Naive thymus-derived CD8-positive, alpha-beta T cell (primary cell): ENCODE results near the gene LSM3. TPM values are rescaled to one million over a fixed set of nuclear protein-coding genes. Genes with fewer than 3 reads are reported as not detected.
A peak's percentile ranks its signal among the peaks of the same experiment; 100 is the strongest.

ENCODE experiments used
- ATAC-seq, 2 donors: fragments of 150-1000 bp; cut with Tn5 transposase in 1 of 2; sonication (Bioruptor Pico), chemical (Tn5 transposase) in 1 of 2; 1 replicate in 1 of 2; 2 replicates in 1 of 2; pipeline ENCODE4 v1.10.0; 2021; ENCODE audit warnings: mild to moderate bottlenecking in 2 of 2, moderate library complexity in 2 of 2
- POLR2A ChIA-PET: fragments of 350-600 bp; sonication (Branson Sonifier 250); formaldehyde crosslinking; loops from one replicate; lab custom pipeline; 2021; ENCODE audit warnings: antibody characterized with exemption; lab: Charles Lee
- DNase-seq, 10 donors: peaks; one replicate each; pipeline versions ENCODE4 v3.0.0 to v3.0.0-alpha.2; 2020 to 2022
- H3K27ac Mint-ChIP-seq, 10 donors: one replicate each; pipeline ENCODE4 v1.8.0; 2020 to 2022; ENCODE audit warnings: mild to moderate bottlenecking in 10 of 10, mixed read lengths in 10 of 10, moderate library complexity in 4 of 10, inconsistent platforms in 1 of 10
- H3K27me3 Mint-ChIP-seq, 5 donors: one replicate each; pipeline ENCODE4 v1.8.0; 2021 to 2022; ENCODE audit warnings: mixed read lengths in 5 of 5
- H3K36me3 Mint-ChIP-seq, 3 donors: one replicate each; pipeline ENCODE4 v1.8.0; 2020 to 2022; ENCODE audit warnings: mixed read lengths in 3 of 3, mild to moderate bottlenecking in 2 of 3, inconsistent platforms in 1 of 3
- H3K4me1 Mint-ChIP-seq, 4 donors: one replicate each; pipeline ENCODE4 v1.8.0; 2021 to 2022; ENCODE audit warnings: mixed read lengths in 4 of 4
- H3K4me3 Mint-ChIP-seq, 10 donors: one replicate each; pipeline ENCODE4 v1.8.0; 2020 to 2022; ENCODE audit warnings: mild to moderate bottlenecking in 10 of 10, mixed read lengths in 10 of 10, moderate library complexity in 6 of 10, inconsistent platforms in 1 of 10
- H3K9me3 Mint-ChIP-seq, 9 donors: one replicate each; pipeline ENCODE4 v1.8.0; 2020 to 2022; ENCODE audit warnings: mixed read lengths in 9 of 9, mild to moderate bottlenecking in 3 of 9, inconsistent platforms in 1 of 9, moderate library complexity in 1 of 9
- polyA plus RNA-seq, 3 donors: library from polyadenylated mRNA; unstranded; fragments of 300-500 nt; fragmentation: Illumina TruSeq; gene quantifications; one replicate each; pipeline ENCODE4 v1.2.3, GENCODE V29; 2021
- total RNA-seq, 8 experiments: library from RNA in 2 of 8; stranded (reverse) in 2 of 8; gene quantifications; one replicate each; pipeline ENCODE4 v1.2.3 and lab custom pipeline; 2021 to 2026

Gene LSM3
- 10 to 100 TPM; 10.4 to 11.6 TPM for total RNA-seq
- 10 to 100 TPM; 20.8 to 26.5 (median 24.8) TPM for polyA plus RNA-seq
- 20.7 to 54.3 (median 29.6) reads per million in 6 experiments for total RNA-seq (lab: John Stamatoyannopoulos, UW)

DNA sequence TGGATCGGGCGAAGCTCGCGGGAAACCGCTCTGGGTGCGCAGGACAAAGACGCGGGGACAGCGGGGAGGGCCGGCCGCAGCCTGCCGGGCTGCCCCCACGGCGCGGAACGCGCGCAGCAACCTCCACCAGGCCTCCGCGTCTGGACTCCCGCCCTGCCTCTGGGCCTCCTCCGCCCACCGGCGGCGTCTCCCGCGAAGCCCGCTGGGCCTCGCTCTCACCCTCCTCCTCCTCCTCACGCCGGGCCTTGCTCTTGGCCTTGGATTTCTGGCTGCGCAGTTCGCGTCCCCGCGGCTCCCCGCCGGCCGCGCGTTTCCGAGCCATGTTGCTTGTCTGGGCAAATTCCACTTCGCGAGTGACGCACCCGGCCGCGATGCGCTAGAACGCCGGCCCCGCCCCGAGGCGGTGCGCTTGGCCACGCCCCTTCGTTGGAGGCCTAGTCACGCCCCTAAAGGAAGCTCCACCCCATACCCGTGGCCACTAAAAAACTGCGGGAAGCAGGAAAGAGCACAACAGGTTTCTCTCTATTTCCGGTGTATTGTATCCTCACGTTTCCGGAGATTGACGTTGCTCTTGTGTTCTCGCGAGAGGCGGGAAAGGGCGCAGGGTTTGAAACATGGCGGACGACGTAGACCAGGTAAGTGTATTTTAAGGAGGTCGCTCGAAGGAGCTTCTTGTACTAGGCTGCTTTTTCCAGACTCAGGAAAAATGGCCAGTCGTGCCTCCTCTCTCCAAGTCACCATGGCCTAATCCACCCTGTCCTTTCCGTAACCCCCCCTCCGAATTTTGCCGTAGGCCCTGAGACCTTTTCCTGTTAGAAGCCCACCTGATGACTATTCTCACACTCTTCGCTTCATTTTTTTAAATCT, at the start of gene LSM3, which contains the start of gene XPC:
Gene LSM3, plus strand, starts transcription at position 571 of the 867 bp plus-strand sequence. Its CDS starts 44 bp downstream, at position 615.
Gene XPC, minus strand, starts transcription at position 355 of the 867 bp plus-strand sequence. Its CDS starts 33 bp downstream, at position 322.
- Mint-ChIP-seq H3K4me1 (peaks cover 32 to 75% (median 74%) of the 10 kb centered on the region in 4 donors), H3K9me3 (no peaks in the 10 kb centered on the region), H3K4me3 (peak within 1 kb of the TSS; percentile 88 to 100 (median 98)), H3K36me3 (peaks cover 4 to 25% (median 15%) of the 10 kb centered on the region in 3 donors), H3K27me3 (no peaks in the 10 kb centered on the region), H3K27ac (peak within 1 kb of the TSS; percentile 97 to 100 (median 100))
- DNase-seq (peak; percentile 97 to 100 (median 98)), ATAC-seq (peak; percentile 85 to 88)
- POLR2A ChIA-PET, result interaction anchor here (0.6 to 7.0 kb wide), 25 partner anchors 13 to 1694 kb away, joined by 3 to 124 read pairs (median 5); partner anchors contain the start of genes CCDC174, CHCHD4, NUP210 and RBSN

DNA sequence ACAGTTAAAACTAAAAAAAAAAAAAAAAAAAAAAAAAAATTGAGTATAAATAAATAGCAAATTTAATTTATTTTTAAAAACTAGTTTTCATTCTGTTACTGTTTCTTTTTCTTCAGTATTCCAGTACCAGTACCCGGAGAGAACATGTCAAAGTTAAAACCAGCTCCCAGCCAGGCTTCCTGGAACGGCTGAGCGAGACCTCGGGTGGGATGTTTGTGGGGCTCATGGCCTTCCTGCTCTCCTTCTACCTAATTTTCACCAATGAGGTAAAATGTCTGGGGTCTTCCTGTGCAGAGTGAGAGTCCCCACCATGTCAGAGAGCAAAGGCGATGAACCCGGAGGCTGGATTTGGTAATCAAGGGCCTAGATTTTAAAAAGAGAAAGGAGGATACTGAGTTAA, 49.3 kb upstream of the LSM3 start:
- H3K36me3 Mint-ChIP-seq, result peaks cover 0 to 58% (median 18%) of the 10 kb centered on the region in 3 donors
- POLR2A ChIA-PET, result no interaction called here
- ATAC-seq (no peak), DNase-seq (no peak)
- no peak overlapping the region for H3K4me3 Mint-ChIP-seq
- H3K4me1 Mint-ChIP-seq, result peaks cover 26 to 43% (median 33%) of the 10 kb centered on the region in 4 donors
- H3K27me3 Mint-ChIP-seq, result no peaks in the 10 kb centered on the region
- H3K9me3 Mint-ChIP-seq, result no peaks in the 10 kb centered on the region
- peak overlapping the region in 1 of 10 donors; percentile 58 for H3K27ac Mint-ChIP-seq

DNA sequence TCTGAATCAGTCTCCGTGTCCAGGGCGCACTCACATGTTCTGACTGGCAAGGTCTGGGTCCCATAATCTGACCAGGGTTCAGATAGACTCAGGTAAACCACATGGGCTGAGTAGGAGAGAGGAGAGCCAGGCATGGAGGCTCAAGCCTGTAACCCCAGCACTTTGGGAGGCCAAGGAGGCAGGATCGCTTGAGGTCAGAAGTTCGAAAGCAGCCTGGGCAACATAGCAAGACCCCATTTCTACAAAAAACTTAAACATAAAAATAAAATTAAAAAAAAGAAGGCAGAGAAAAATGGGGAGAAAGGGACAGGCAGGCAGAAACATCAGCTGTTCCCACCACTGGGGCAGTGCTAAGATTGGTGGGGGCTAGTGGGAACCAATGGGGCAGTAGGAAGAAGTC, 48.4 kb upstream of the LSM3 start:
- POLR2A ChIA-PET, result interaction anchor here (2.2 kb wide), 1 partner anchor 48 kb away, joined by 6 read pairs; the partner anchor contains the start of genes LSM3 and XPC
- no peaks in the 10 kb centered on the region for H3K9me3 Mint-ChIP-seq
- H3K27ac Mint-ChIP-seq, result no peak overlapping the region
- no peak for DNase-seq
- H3K4me1 Mint-ChIP-seq, result peaks cover 25 to 43% (median 33%) of the 10 kb centered on the region in 4 donors
- peaks cover 0 to 63% (median 18%) of the 10 kb centered on the region in 3 donors for H3K36me3 Mint-ChIP-seq
- H3K27me3 Mint-ChIP-seq, result no peaks in the 10 kb centered on the region
- H3K4me3 Mint-ChIP-seq, result peak overlapping the region in 1 of 10 donors; percentile 50
- ATAC-seq, result no peak

DNA sequence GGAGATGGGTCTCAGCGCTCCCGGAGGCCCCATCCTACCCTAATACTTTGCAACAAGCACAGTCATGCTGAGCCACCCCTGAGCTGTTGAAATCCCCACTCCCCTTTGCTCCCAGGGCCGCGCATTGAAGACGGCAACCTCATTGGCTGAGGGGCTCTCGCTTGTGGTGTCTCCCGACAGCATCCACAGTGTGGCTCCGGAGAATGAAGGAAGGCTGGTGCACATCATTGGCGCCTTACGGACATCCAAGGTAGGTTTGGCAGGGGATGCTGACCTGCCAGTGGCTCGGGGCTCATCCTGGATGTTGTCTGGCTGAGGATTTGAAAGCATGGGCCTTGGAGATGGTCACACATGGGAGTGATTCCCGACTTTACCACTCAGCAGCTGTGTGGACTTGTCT, 47.9 kb upstream of the LSM3 start:
- POLR2A ChIA-PET, result interaction anchor here (1.6 to 2.2 kb wide), 2 partner anchors 12 to 47 kb away, joined by 6 to 7 read pairs; partner anchors contain the start of genes LSM3 and XPC
- peak overlapping the region in 2 of 10 donors; percentile 4 to 5 for H3K27ac Mint-ChIP-seq
- H3K27me3 Mint-ChIP-seq, result no peaks in the 10 kb centered on the region
- H3K4me3 Mint-ChIP-seq, result no peak overlapping the region
- ATAC-seq (no peak), DNase-seq (no peak)
- peaks cover 0 to 67% (median 18%) of the 10 kb centered on the region in 3 donors for H3K36me3 Mint-ChIP-seq
- peaks cover 23 to 39% (median 32%) of the 10 kb centered on the region in 4 donors for H3K4me1 Mint-ChIP-seq
- H3K9me3 Mint-ChIP-seq, result no peaks in the 10 kb centered on the region

DNA sequence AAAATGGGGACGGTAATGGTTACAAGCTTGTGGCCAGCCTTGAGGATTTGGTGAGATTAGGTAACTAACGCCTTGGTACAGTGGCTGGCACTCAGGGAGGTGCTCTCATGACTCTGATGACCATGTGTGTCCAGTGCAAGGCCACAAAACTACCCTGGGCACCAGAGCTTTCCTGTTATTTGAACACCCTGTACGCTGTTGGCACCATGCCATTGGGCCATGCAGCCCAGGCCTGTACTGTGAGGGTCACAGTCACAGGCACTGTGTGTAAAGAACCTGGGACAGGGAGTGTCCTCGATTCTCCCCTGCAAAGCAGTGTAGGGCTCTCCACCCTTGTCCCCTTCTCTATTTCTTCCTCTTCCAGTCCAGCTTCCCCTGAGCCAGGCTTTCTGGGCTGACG, 47.5 kb upstream of the LSM3 start:
- DNase-seq, result no peak
- H3K36me3 Mint-ChIP-seq, result peaks cover 0 to 72% (median 20%) of the 10 kb centered on the region in 3 donors
- peak overlapping the region in 2 of 10 donors; percentile 4 to 5 for H3K27ac Mint-ChIP-seq
- no peak for ATAC-seq
- POLR2A ChIA-PET, result interaction anchor here (1.6 to 2.2 kb wide), 2 partner anchors 12 to 47 kb away, joined by 6 to 7 read pairs; partner anchors contain the start of genes LSM3 and XPC
- H3K4me1 Mint-ChIP-seq, result peaks cover 21 to 35% (median 28%) of the 10 kb centered on the region in 4 donors
- H3K27me3 Mint-ChIP-seq, result no peaks in the 10 kb centered on the region
- H3K4me3 Mint-ChIP-seq, result no peak overlapping the region
- H3K9me3 Mint-ChIP-seq, result no peaks in the 10 kb centered on the region

DNA sequence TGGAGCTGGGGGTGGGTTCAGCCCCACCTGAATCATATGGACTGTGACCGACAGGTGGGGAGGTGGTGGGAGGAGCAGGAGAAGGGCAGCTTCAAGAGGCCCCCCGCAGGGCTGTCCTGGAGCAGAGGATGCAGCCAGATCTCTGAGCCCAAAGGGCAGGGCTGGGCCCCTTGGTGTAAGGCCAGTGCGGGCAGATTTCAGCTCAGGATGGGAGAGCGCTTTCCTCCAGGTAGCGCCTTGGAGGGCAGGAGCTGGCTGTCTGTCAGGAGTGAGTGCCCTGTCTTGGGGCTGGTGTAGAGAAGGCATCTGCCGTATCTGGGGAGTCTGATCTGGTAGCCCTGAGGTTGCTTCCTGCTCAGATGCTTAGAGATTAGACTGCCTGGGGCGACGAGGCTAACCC, 46.5 kb upstream of the LSM3 start:
- H3K36me3 Mint-ChIP-seq, result peaks cover 0 to 75% (median 20%) of the 10 kb centered on the region in 3 donors
- peak overlapping the region in 2 of 10 donors; percentile 9 to 19 for H3K27ac Mint-ChIP-seq
- no peaks in the 10 kb centered on the region for H3K9me3 Mint-ChIP-seq

DNA sequence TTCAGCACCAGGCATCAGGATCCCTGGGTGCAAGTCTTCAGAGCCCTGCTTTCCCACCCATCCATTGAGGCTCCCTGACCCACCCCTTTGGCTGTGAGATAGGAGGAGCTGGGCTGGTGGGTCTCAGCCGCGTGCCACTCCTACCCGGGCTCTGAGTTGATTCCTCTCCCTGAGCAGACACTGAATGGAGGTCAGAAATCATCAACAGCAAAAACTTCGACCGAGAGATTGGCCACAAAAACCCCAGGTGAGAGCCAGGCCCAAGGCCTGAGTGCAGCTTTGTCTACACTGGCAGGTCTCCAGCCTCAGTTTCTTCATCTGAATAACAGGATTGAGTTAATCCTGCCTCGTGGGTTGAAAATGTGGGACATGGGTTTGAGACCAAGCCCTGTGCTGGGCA, 45.9 kb upstream of the LSM3 start:
- Mint-ChIP-seq H3K36me3 (peaks cover 0 to 72% (median 20%) of the 10 kb centered on the region in 3 donors), H3K27ac (peak overlapping the region in 1 of 10 donors; percentile 94), H3K9me3 (no peaks in the 10 kb centered on the region), H3K27me3 (no peaks in the 10 kb centered on the region), H3K4me1 (peaks cover 9 to 19% (median 15%) of the 10 kb centered on the region in 4 donors), H3K4me3 (no peak overlapping the region)
- POLR2A ChIA-PET, result interaction anchor here (0.9 kb wide), 1 partner anchor 8 kb away, joined by 3 read pairs; the partner anchor contains the start of genes CHCHD4 and TMEM43
- ATAC-seq (no peak), DNase-seq (no peak)

More for the DNA sequence above, 46.5 kb upstream of the LSM3 start:
- POLR2A ChIA-PET, result interaction anchor here (1.6 to 2.2 kb wide), 2 partner anchors 11 to 46 kb away, joined by 6 to 7 read pairs; partner anchors contain the start of genes LSM3 and XPC
- no peak for ATAC-seq
- Mint-ChIP-seq H3K4me1 (peaks cover 15 to 25% (median 20%) of the 10 kb centered on the region in 4 donors), H3K27me3 (no peaks in the 10 kb centered on the region), H3K4me3 (no peak overlapping the region)
- DNase-seq, result no peak

DNA sequence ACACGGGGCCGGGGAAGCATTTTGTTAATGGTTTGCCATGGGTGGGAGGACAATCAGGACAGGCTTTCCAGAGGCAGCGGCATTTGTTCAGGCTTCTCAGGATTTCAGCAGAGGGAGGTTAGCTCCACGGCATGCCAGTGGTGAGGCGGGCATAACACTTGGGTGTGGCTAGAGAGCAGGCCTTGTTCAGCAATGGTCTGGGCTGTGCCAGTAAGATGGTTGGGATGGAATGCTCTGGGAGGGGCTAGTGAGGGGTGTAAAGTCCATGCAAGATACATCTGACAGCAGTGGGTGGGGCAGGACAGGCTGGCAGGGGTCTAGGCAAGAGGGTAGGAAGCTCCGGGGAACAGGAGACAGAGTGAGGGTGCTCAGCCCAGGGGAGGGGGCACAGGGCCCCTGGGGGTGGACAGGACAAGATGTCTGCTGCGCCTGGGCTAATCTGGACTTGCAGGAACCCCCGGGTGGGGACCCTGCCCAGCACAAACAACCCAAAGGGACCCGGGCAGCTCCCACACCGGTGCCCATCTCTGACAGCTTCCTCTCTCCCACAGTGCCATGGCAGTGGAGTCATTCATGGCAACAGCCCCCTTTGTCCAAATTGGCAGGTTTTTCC, 45.3 kb upstream of the LSM3 start:
- no peak for ATAC-seq
- H3K27me3 Mint-ChIP-seq, result no peaks in the 10 kb centered on the region
- H3K9me3 Mint-ChIP-seq, result no peaks in the 10 kb centered on the region
- peaks cover 0 to 70% (median 20%) of the 10 kb centered on the region in 3 donors for H3K36me3 Mint-ChIP-seq
- peak overlapping the region in 3 of 10 donors; percentile 1 to 94 (median 17) for H3K27ac Mint-ChIP-seq
- no peak for DNase-seq
- H3K4me3 Mint-ChIP-seq, result no peak overlapping the region
- POLR2A ChIA-PET, result interaction anchor here (0.9 kb wide), 1 partner anchor 9 kb away, joined by 3 read pairs; the partner anchor contains the start of genes CHCHD4 and TMEM43
- peaks cover 3 to 13% (median 9%) of the 10 kb centered on the region in 4 donors for H3K4me1 Mint-ChIP-seq

DNA sequence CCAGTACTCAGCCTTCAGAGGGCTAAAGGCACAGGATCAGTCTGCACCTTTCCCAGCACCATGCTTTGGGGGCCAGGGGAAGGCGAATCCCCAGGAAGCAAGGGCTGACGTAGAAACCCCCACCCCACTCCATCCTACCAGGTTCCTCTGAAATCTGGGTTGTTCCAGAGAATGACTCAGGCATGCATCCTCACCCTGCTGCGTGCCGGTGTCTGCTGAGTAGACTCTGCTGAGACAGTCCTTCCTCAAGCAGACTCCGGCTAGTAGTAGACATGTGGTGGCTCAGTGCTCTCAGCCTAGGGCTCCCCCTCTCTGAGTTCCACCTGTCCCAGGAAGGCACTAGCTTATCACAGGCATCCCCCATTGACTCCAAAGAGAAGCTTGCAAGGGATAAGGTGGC, 44.7 kb upstream of the LSM3 start:
- H3K27me3 Mint-ChIP-seq, result no peaks in the 10 kb centered on the region
- no peaks in the 10 kb centered on the region for H3K9me3 Mint-ChIP-seq
- no peak overlapping the region for H3K4me3 Mint-ChIP-seq
- peaks cover 0 to 8% (median 6%) of the 10 kb centered on the region in 4 donors for H3K4me1 Mint-ChIP-seq
- DNase-seq (no peak), ATAC-seq (no peak)
- peaks cover 0 to 67% (median 17%) of the 10 kb centered on the region in 3 donors for H3K36me3 Mint-ChIP-seq
- H3K27ac Mint-ChIP-seq, result no peak overlapping the region
- POLR2A ChIA-PET, result interaction anchor here (1.0 kb wide), 1 partner anchor 237 kb away, joined by 3 read pairs; no protein-coding TSS in a partner anchor

DNA sequence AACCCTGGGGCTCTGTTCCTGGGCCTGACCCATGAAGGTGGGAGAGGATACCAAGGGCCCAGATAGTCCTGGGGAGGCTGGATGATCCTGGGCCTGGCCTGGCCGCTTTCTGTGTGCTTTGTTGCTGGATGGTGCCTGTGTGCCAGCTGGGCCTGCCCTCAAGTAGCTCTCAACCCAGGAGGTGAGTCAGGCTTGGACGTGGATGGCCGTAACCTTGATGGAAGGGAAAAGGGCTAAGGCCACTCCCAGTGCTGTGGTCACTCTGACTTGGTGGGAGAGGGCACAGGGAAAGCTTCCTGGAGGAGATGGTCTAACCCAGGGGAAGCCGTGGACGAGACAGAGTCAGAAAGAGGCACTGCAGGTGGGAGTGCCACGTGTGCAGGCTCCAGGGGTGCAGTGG, 44.3 kb upstream of the LSM3 start:
- Mint-ChIP-seq H3K4me1 (peaks cover 0 to 7% (median 6%) of the 10 kb centered on the region in 4 donors), H3K9me3 (no peaks in the 10 kb centered on the region), H3K27me3 (no peaks in the 10 kb centered on the region), H3K4me3 (no peak overlapping the region), H3K27ac (peak overlapping the region in 1 of 10 donors; percentile 73), H3K36me3 (peaks cover 0 to 63% (median 16%) of the 10 kb centered on the region in 3 donors)
- no peak for ATAC-seq
- POLR2A ChIA-PET, result interaction anchor here (1.0 kb wide), 1 partner anchor 238 kb away, joined by 3 read pairs; no protein-coding TSS in a partner anchor
- no peak for DNase-seq

DNA sequence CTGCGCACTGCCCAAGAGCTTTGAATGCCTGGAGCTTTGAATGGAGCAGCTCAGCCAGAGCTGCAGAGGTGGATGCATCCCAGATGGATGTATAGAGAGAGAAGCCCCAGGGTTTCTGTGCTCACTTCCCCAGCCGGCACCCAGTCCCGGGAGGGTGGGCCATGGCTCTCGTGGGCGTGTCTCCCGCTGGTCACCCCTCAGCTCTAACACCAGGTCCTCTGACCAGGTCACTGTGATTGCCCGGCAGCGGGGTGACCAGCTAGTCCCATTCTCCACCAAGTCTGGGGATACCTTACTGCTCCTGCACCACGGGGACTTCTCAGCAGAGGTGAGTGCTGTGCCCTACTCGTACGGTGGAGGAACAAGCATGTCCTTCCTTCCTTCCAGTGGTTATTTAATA, 43.0 kb upstream of the LSM3 start:
- H3K27ac Mint-ChIP-seq, result peak overlapping the region in 2 of 10 donors; percentile 38 to 43
- peaks cover 0 to 54% (median 11%) of the 10 kb centered on the region in 3 donors for H3K36me3 Mint-ChIP-seq

More for the DNA sequence above, 43.0 kb upstream of the LSM3 start:
- Mint-ChIP-seq H3K4me1 (peaks cover 0 to 7% (median 3%) of the 10 kb centered on the region in 4 donors), H3K9me3 (no peaks in the 10 kb centered on the region), H3K4me3 (no peak overlapping the region), H3K27me3 (no peaks in the 10 kb centered on the region)
- POLR2A ChIA-PET, result no interaction called here
- DNase-seq (peak in 1 of 10 donors; percentile 30), ATAC-seq (no peak)
